Common myeloid progenitor, CD34-positive (primary cell): ENCODE measurements around the gene SPATA6L.
A peak's percentile ranks its signal among the peaks of the same experiment; 100 is the strongest.
"Not testable (repeated sequence)": the region's sequence is repeated elsewhere in the genome, so short reads cannot be mapped to it uniquely, and the experiment has no call there.

Experiments
- CTCF ChIA-PET: fragments of 350-600 bp; sonication (Branson Sonifier 250); formaldehyde crosslinking; loops from one replicate; lab custom pipeline; 2021; ENCODE audit warnings: antibody characterized with exemption; lab: Charles Lee
- POLR2A ChIA-PET: fragments of 350-600 bp; sonication (Branson Sonifier 250); formaldehyde crosslinking; loops from one replicate; lab custom pipeline; 2021; ENCODE audit warnings: antibody characterized with exemption; lab: Charles Lee
- DNase-seq, 3 donors: peaks; one replicate each; pipeline versions ENCODE4 v3.0.0 to v3.0.0-alpha.2; 2013
- H3K27ac ChIP-seq, 2 experiments: 1 replicate in 1 of 2; 2 replicates in 1 of 2; pipeline ENCODE4 v1.7.0; 2013; ENCODE audit warnings: inconsistent platforms in 2 of 2, low read length in 2 of 2, mild to moderate bottlenecking in 2 of 2, low read depth in 1 of 2, moderate library complexity in 1 of 2; ENCODE audit not compliant: severe bottlenecking in 2 of 2, insufficient read depth in 1 of 2, poor library complexity in 1 of 2
- H3K27me3 ChIP-seq, 5 experiments: replicated peaks in 2 of 5; 1 replicate in 3 of 5; 2 replicates in 2 of 5; pipeline versions ENCODE4 v1.6.1 to v1.7.0; 2013; ENCODE audit warnings: low read length in 4 of 5, mild to moderate bottlenecking in 2 of 5, moderate library complexity in 2 of 5, inconsistent platforms in 1 of 5; ENCODE audit not compliant: insufficient read depth in 5 of 5, control insufficient read depth in 4 of 5
- H3K36me3 ChIP-seq, 4 experiments: 1 replicate in 2 of 4; 2 replicates in 2 of 4; pipeline versions ENCODE4 v1.6.1 to v1.7.0; 2013; ENCODE audit warnings: low read length in 3 of 4, control low read depth in 1 of 4, mild to moderate bottlenecking in 1 of 4; ENCODE audit not compliant: control insufficient read depth in 4 of 4, insufficient read depth in 4 of 4
- H3K4me1 ChIP-seq, 4 experiments: 1 replicate in 3 of 4; 2 replicates in 1 of 4; pipeline versions ENCODE4 v1.6.1 to v1.7.1; 2013; ENCODE audit warnings: low read length in 3 of 4, mild to moderate bottlenecking in 3 of 4, control low read depth in 1 of 4, inconsistent platforms in 1 of 4, moderate library complexity in 1 of 4; ENCODE audit not compliant: control insufficient read depth in 4 of 4, insufficient read depth in 4 of 4; ENCODE audit errors: control extremely low read depth in 1 of 4
- H3K4me3 ChIP-seq, 7 experiments: 1 replicate in 4 of 7; 2 replicates in 3 of 7; pipeline versions ENCODE4 v1.5.1 to v1.7.0; 2013; ENCODE audit warnings: mild to moderate bottlenecking in 7 of 7, low read length in 6 of 7, moderate library complexity in 6 of 7, inconsistent platforms in 2 of 7, low read depth in 2 of 7, control low read depth in 1 of 7; ENCODE audit not compliant: insufficient read depth in 4 of 7, control insufficient read depth in 1 of 7; ENCODE audit errors: extremely low read depth in 1 of 7
- H3K9me3 ChIP-seq, 5 experiments: 1 replicate in 4 of 5; 2 replicates in 1 of 5; pipeline versions ENCODE4 v1.6.1 to v1.7.1; 2013; ENCODE audit warnings: low read length in 4 of 5, mild to moderate bottlenecking in 2 of 5, inconsistent platforms in 1 of 5, low read depth in 1 of 5, moderate library complexity in 1 of 5; ENCODE audit not compliant: control insufficient read depth in 4 of 5, insufficient read depth in 2 of 5; ENCODE audit errors: control extremely low read depth in 1 of 5
- WGBS: methylation state at CpG from one replicate; pipeline ENCODE4 v1.1.5; 2013; ENCODE audit not compliant: insufficient coverage; 5-methylcytosine and 5-hydroxymethylcytosine counted together

SPATA6L gene

DNA sequence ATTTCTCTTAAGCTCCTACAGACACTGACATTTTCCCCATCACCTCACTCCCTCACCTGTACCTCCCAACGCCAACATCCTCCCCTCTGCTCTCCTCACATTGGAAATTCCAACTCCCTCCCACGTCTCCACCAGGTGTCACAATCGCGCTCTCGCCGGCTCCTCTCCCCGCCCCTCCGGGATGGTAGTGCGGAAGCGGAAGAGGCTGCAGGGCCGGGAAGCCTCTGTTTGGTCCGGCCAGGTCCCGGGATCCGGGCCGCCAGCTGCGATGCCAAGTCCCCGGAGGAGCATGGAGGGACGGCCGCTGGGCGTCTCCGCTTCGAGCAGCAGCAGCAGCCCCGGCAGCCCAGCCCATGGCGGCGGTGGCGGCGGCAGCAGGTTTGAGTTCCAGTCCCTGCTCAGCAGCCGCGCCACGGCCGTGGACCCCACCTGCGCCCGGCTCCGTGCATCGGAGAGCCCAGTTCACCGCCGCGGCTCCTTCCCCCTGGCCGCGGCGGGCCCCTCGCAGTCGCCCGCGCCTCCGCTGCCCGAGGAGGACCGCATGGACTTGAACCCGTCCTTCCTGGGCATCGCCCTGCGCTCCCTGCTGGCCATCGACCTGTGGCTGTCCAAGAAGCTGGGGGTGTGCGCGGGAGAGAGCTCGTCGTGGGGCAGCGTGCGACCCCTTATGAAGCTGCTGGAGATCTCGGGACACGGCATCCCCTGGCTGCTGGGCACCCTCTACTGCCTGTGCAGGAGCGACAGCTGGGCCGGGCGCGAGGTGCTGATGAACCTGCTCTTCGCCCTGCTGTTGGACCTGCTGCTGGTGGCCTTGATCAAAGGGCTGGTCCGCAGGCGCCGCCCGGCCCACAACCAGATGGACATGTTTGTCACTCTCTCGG is 3.9 kb downstream of the SPATA6L start, which contains the start of gene PLPP6:
PLPP6 (plus strand) TSS at position 187 of the 881 bp plus-strand sequence; CDS start at position 269, 82 bp downstream.
- ChIA-PET CTCF (interaction anchor here (0.7 to 1.4 kb wide), 4 partner anchors 16 to 966 kb away, joined by 3 to 4 read pairs (median 4); partner anchors contain the start of gene RCL1), POLR2A (no interaction called here)
- Histone ChIP-seq H3K36me3 (no peaks in the 10 kb centered on the region), H3K27me3 (peaks cover 2 to 71% (median 11%) of the 10 kb centered on the region in 5 experiments), H3K9me3 (no peaks in the 10 kb centered on the region), H3K4me1 (peaks cover 8 to 33% (median 28%) of the 10 kb centered on the region in 4 experiments), H3K4me3 (peak within 1 kb of the TSS; percentile 40 to 82 (median 76)), H3K27ac (no peak within 1 kb of the TSS)
- DNase-seq, result peak; percentile 57 to 64 (median 63)
- WGBS, result 3% methylated on average over 51 of the region's 70 CpGs

DNA sequence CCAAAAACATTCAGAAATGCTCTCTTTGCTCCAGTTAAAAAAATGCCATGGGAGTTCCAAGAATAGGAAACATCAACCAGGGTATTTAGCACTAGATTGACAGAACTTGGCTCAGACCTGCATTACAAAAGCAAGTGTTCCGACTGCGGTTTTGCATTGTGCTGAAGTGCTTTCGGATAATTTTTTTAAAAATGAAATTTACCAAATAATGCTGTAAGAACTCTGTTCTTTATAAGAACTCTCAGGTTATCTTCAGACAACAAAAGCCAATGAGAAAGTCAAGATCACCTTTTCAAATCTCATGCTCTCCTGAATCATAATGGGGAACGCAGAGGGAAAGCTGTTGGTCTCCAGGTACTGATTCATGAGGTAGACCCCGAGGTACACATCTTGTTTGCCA is 4.7 kb downstream of the SPATA6L start:
- no peaks in the 10 kb centered on the region for H3K9me3 ChIP-seq
- WGBS, result 0% methylated on average over 2 of the region's 5 CpGs
- H3K4me3 ChIP-seq, result peak overlapping the region in 6 of 7 experiments; percentile 40 to 82 (median 78)
- H3K4me1 ChIP-seq, result peaks cover 8 to 31% (median 26%) of the 10 kb centered on the region in 4 experiments
- no peaks in the 10 kb centered on the region for H3K36me3 ChIP-seq
- no peak overlapping the region for H3K27ac ChIP-seq
- H3K27me3 ChIP-seq, result peaks cover 2 to 71% (median 11%) of the 10 kb centered on the region in 5 experiments
- CTCF ChIA-PET, result interaction anchor here (1.2 kb wide), 1 partner anchor 131 kb away, joined by 4 read pairs; the partner anchor contains the start of gene RCL1
- POLR2A ChIA-PET, result no interaction called here
- DNase-seq, result peak in 2 of 3 donors; percentile 22 to 76

DNA sequence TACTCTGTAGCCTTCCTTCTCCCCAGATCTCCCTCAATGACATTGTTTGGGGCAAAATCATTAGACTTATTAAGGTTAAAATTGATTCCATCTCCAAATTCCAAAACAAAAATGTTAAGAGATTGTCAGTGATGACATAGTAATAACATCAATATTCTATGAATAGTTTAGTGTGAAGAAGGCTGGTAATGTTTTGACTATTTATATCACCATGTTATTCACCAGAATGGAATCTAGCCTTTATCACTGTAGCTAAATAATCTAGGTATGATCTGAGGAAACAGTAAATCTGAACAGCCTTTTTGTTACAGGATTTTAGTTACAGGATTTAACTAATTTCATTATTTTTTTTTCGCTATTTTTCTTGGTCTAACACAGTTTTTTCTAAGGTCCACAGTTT is 5.1 kb downstream of the SPATA6L start:
- Histone ChIP-seq H3K27ac (no peak overlapping the region), H3K36me3 (no peaks in the 10 kb centered on the region), H3K9me3 (no peaks in the 10 kb centered on the region), H3K4me1 (peaks cover 8 to 27% (median 22%) of the 10 kb centered on the region in 4 experiments), H3K27me3 (peaks cover 2 to 71% (median 11%) of the 10 kb centered on the region in 5 experiments), H3K4me3 (peak overlapping the region in 2 of 7 experiments; percentile 80 to 82)
- POLR2A ChIA-PET, result no interaction called here
- CTCF ChIA-PET, result interaction anchor here (0.7 kb wide), 1 partner anchor 16 kb away, joined by 5 read pairs; no protein-coding TSS in a partner anchor
- WGBS, result 17% methylated on average over 1 of the region's 1 CpG
- no peak for DNase-seq

DNA sequence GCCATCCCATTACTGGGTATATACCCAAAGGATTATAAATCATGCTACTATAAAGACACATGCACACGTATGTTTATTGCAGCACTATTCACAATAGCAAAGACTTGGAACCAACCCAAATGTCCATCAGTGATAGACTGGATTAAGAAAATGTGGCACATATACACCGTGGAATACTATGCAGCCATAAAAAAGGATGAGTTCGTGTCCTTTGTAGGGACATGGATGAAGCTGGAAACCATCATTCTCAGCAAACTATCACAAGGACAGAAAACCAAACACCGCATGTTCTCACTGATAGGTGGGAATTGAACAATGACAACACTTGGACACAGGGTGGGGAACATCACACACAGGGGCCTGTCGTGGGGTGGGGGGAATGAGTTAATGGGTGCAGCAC is 5.6 kb downstream of the SPATA6L start:
- CTCF ChIA-PET, result interaction anchor here (0.7 kb wide), 1 partner anchor 17 kb away, joined by 5 read pairs; no protein-coding TSS in a partner anchor
- POLR2A ChIA-PET, H3K9me3 ChIP-seq, H3K4me3 ChIP-seq, H3K27ac ChIP-seq, DNase-seq, H3K36me3 ChIP-seq: not testable (repeated sequence)
- peaks cover 2 to 71% (median 8%) of the 10 kb centered on the region in 5 experiments for H3K27me3 ChIP-seq
- H3K4me1 ChIP-seq, result peaks cover 8 to 23% (median 19%) of the 10 kb centered on the region in 4 experiments
- no CpG with 5 or more reads among the region's 5 CpGs for WGBS

DNA sequence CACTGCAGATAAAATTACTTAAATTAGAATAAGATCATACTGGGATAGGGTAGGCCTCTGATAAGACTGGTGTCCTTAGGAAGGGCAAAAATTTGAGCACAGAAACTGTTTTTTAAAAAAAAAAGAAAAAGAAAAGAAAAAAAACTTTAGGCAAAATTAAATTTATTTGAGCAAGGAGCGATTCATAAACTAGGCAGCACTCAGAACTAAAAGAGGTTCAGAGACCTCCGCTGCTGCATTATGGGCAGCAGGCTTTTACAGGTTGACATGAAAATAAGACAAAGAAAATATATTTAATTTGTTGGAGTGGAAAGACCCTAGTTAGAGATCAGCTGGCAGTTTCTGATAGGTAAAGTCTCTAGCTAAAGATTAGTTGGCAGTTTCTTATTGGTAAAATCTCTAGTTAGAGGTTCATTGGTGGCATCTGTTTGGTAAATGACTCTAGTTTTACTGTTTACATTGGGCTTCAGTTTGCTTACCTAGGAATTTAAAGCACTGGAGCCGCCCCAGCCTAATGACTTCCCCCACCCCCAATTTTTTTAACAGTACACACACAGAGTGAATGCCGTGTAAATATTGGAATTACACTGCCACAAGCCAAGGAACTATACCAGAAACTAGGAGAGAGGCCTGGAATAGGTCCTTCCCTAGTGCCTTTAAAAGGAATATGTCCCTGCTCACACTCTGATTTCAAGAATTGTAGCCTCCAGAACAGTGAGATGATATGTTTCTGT is 8.7 kb downstream of the SPATA6L start:
- ChIA-PET POLR2A (no interaction called here), CTCF (interaction anchor here (1.1 kb wide), 1 partner anchor 13 kb away, joined by 3 read pairs; no protein-coding TSS in a partner anchor)
- no peak for DNase-seq
- H3K9me3 ChIP-seq, result no peaks in the 10 kb centered on the region
- H3K27ac ChIP-seq, result no peak overlapping the region
- H3K36me3 ChIP-seq, result no peaks in the 10 kb centered on the region
- H3K4me3 ChIP-seq, result no peak overlapping the region
- peaks cover 0 to 71% (median 5%) of the 10 kb centered on the region in 5 experiments for H3K27me3 ChIP-seq
- peaks cover 8 to 16% (median 11%) of the 10 kb centered on the region in 4 experiments for H3K4me1 ChIP-seq
- 93% methylated on average over 3 of the region's 4 CpGs for WGBS

DNA sequence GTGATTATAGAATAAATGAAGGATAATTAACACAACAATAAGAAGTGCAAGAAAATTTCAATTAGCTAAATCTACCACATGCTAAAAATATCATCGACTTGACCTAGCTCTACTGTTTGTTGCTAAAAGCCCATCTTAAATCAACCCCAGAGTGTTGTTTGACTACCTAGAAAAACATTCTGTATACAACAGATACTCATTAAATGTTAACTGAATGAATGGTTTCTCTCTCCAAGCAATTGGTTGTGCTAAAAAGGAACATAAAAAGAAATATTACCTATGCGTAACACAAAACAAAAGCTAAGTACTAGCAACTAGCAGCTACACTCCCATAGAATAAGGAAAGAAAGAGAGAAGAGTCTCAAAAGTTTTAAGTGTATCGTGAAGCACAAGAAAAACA is 9.7 kb downstream of the SPATA6L start:
- H3K4me3 ChIP-seq, result no peak overlapping the region
- peaks cover 0 to 75% (median 5%) of the 10 kb centered on the region in 5 experiments for H3K27me3 ChIP-seq
- H3K27ac ChIP-seq, result no peak overlapping the region
- ChIA-PET POLR2A (no interaction called here), CTCF (no interaction called here)
- WGBS, result no CpG with 5 or more reads among the region's 3 CpGs
- peaks cover 2 to 6% (median 5%) of the 10 kb centered on the region in 4 experiments for H3K4me1 ChIP-seq
- H3K36me3 ChIP-seq, result no peaks in the 10 kb centered on the region
- DNase-seq, result no peak
- no peaks in the 10 kb centered on the region for H3K9me3 ChIP-seq
